A549 (cell line): ENCODE results near the gene USP12. TPM values are rescaled to one million over a fixed set of nuclear protein-coding genes. Genes with fewer than 3 reads are reported as not detected.

Source experiments
- ATAC-seq, 2 experiments: fragments of 200-7000 bp in 1 of 2; fragments of >200 bp in 1 of 2; cut with Nextera tagmentation in 1 of 2; cut with Tn5 transposase in 1 of 2; 3 replicates each; pipeline versions ENCODE4 v1.8.0 to v1.9.1; 2018 to 2020; ENCODE audit warnings: mild to moderate bottlenecking in 1 of 2, moderate library complexity in 1 of 2
- CTCF ChIA-PET: fragments of 300-600 bp; sonication (Branson Sonifier 250); formaldehyde crosslinking; extraction: SDS; loops from one replicate; lab custom pipeline; 2021; ENCODE audit warnings: antibody characterized with exemption, inconsistent platforms; lab: Yijun Ruan, JAX
- POLR2A ChIA-PET: fragments of 350-600 bp; formaldehyde crosslinking; extraction: SDS; loops from one replicate; lab custom pipeline; 2021; ENCODE audit warnings: antibody characterized with exemption, inconsistent platforms; lab: Yijun Ruan, JAX
- DNase-seq, 2 experiments: peaks; one replicate each; pipeline versions ENCODE4 v3.0.0 to v3.0.0-alpha.2; 2011 to 2016; ENCODE audit warnings: low read depth in 1 of 2, low spot score in 1 of 2
- FAIRE-seq: peaks from 2 replicates; lab custom pipeline; 2011; peaks lifted over from hg19 to GRCh38; lab: Jason Lieb, UNC
- H3K27ac ChIP-seq, 2 experiments: fragments of >200 bp; sonication (Bioruptor Twin); formaldehyde crosslinking; 3 replicates each; pipeline ENCODE4 v1.5.1; 2016 to 2017
- H3K4me1 ChIP-seq: fragments of >200 bp; sonication (Bioruptor Twin); formaldehyde crosslinking; 3 replicates; pipeline ENCODE4 v1.6.1; 2016
- H3K4me2 ChIP-seq: fragments of >200 bp; sonication (Bioruptor Twin); formaldehyde crosslinking; 3 replicates; pipeline ENCODE4 v1.6.1; 2016
- H3K4me3 ChIP-seq: fragments of >200 bp; sonication (Bioruptor Twin); formaldehyde crosslinking; 3 replicates; pipeline ENCODE4 v1.5.1; 2016
- H3K9me3 ChIP-seq: fragments of >200 bp; sonication (Bioruptor Twin); formaldehyde crosslinking; 3 replicates; pipeline ENCODE4 v1.6.1; 2016
- BHLHE40 ChIP-seq: IDR thresholded peaks from 2 replicates; pipeline ENCODE4 v1.6.1; 2012; ENCODE audit warnings: low read depth, low read length, inconsistent platforms
- CBX8 ChIP-seq: fragments of 200-600 bp; sonication (generic); IDR thresholded peaks from 2 replicates; pipeline ENCODE4 v1.6.1; 2016
- HEYL ChIP-seq: fragments of 250-450 bp; sonication (Bioruptor Pico); IDR thresholded peaks from 2 replicates; pipeline ENCODE4 v1.8.0; 2021; ENCODE audit warnings: mild to moderate bottlenecking, moderate library complexity
- HOXB5 ChIP-seq: fragments of 250-450 bp; sonication (Bioruptor Pico); IDR thresholded peaks from 2 replicates; pipeline ENCODE4 v1.5.0; 2020; ENCODE audit warnings: mild to moderate bottlenecking, moderate library complexity
- JUNB ChIP-seq: fragments of >200 bp; sonication (Bioruptor Twin); formaldehyde crosslinking; IDR thresholded peaks from 2 replicates; pipeline ENCODE4 v1.6.1; 2016
- KDM5A ChIP-seq: fragments of 200-600 bp; sonication (generic); IDR thresholded peaks from 2 replicates; pipeline ENCODE4 v1.6.1; 2016; ENCODE audit warnings: antibody characterized with exemption, mild to moderate bottlenecking
- MAFK ChIP-seq: fragments of 450-650 bp; IDR thresholded peaks from 2 replicates; pipeline ENCODE4 v1.6.1; 2014; ENCODE audit not compliant: partially characterized antibody
- MAZ ChIP-seq: fragments of 150-350 bp; IDR thresholded peaks from 2 replicates; pipeline ENCODE4 v1.6.1; 2014; ENCODE audit warnings: antibody characterized with exemption, low read depth, low read length, borderline replicate concordance
- MYC ChIP-seq: IDR thresholded peaks from 2 replicates; pipeline ENCODE4 v1.6.1; 2012; ENCODE audit warnings: mild to moderate bottlenecking, inconsistent platforms, low read length, improper control_type of control experiment, borderline replicate concordance
- POLR2A ChIP-seq: IDR thresholded peaks from 2 replicates; pipeline ENCODE4 v1.6.1; 2012; ENCODE audit warnings: mild to moderate bottlenecking, low read length
- POLR2AphosphoS2 ChIP-seq: conservative IDR thresholded peaks from 2 replicates; pipeline ENCODE4 v1.6.1; 2012; ENCODE audit warnings: low read length, improper control_type of control experiment, inconsistent platforms
- RARB ChIP-seq: fragments of 250-450 bp; sonication (Bioruptor Pico); IDR thresholded peaks from 2 replicates; pipeline ENCODE4 v1.8.0; 2021; ENCODE audit warnings: mild to moderate bottlenecking, moderate library complexity
- RCOR1 ChIP-seq: fragments of 150-350 bp; IDR thresholded peaks from 2 replicates; pipeline ENCODE4 v1.6.1; 2014; ENCODE audit warnings: antibody characterized with exemption, low read length, low read depth
- SREBF2 ChIP-seq: fragments of 450-650 bp; IDR thresholded peaks from 2 replicates; pipeline ENCODE4 v1.6.1; 2014; ENCODE audit warnings: mild to moderate bottlenecking, moderate library complexity
- TFCP2L1 ChIP-seq: fragments of 250-450 bp; sonication (Bioruptor Pico); IDR thresholded peaks from 2 replicates; pipeline ENCODE4 v1.5.0; 2021; ENCODE audit warnings: mild to moderate bottlenecking
- TP53 ChIP-seq: fragments of 250-450 bp; sonication (Bioruptor Pico); IDR thresholded peaks from 2 replicates; pipeline ENCODE4 v1.5.0; 2021; ENCODE audit warnings: mild to moderate bottlenecking, moderate library complexity
- ZC3H11A ChIP-seq: fragments of 450-650 bp; IDR thresholded peaks from 2 replicates; pipeline ENCODE4 v1.6.1; 2014; ENCODE audit warnings: antibody characterized with exemption, mild to moderate bottlenecking
- ZFP36 ChIP-seq: fragments of 450-650 bp; IDR thresholded peaks from 2 replicates; pipeline ENCODE4 v1.6.1; 2014; ENCODE audit warnings: borderline replicate concordance; ENCODE audit not compliant: partially characterized antibody
- ZNF302 ChIP-seq: fragments of 250-450 bp; sonication (Bioruptor Pico); IDR thresholded peaks from 2 replicates; pipeline ENCODE4 v1.9.0; 2021; ENCODE audit warnings: inconsistent platforms, mild to moderate bottlenecking, moderate library complexity
- ZSCAN20 ChIP-seq: fragments of 250-450 bp; sonication (Bioruptor Pico); IDR thresholded peaks from 2 replicates; pipeline ENCODE4 v1.8.0; 2022; ENCODE audit warnings: mild to moderate bottlenecking, moderate library complexity
- WGBS: methylation state at CpG from one replicate; pipeline ENCODE4 v1.1.6; 2017; ENCODE audit errors: missing lambda C conversion rate; 5-methylcytosine and 5-hydroxymethylcytosine counted together
- polyA plus RNA-seq, 4 experiments: library from polyadenylated mRNA; depleted of rRNA in 3 of 4; stranded (reverse); fragments of >200 nt; fragmentation: RNase III in 1 of 4; extraction: RNeasy Plus Mini Kit Qiagen cat#74134 plus additional on column Dnase treatment in 1 of 4; gene quantifications; 2 replicates in 3 of 4; 3 replicates in 1 of 4; pipeline ENCODE4 v1.2.3, GENCODE V29; 2011 to 2017
- TF ChIP-seq, protein P1 (sequence below): IDR thresholded peaks from 2 replicates; pipeline ENCODE4 v1.6.1; 2012; ENCODE audit warnings: low read depth, borderline replicate concordance
- TF ChIP-seq, protein P2 (sequence below): fragments of >200 bp; sonication (Bioruptor Twin); formaldehyde crosslinking; IDR thresholded peaks from 2 replicates; pipeline ENCODE4 v1.6.1; 2016
- TF ChIP-seq, protein P3 (sequence below): fragments of 250-450 bp; sonication (Bioruptor Pico); IDR thresholded peaks from 2 replicates; pipeline ENCODE4 v1.5.0; 2020; ENCODE audit warnings: low read depth, mild to moderate bottlenecking, moderate library complexity
- TF ChIP-seq, protein P4 (sequence below): IDR thresholded peaks from 2 replicates; pipeline ENCODE4 v1.6.1; 2012
- TF ChIP-seq, protein P5 (sequence below): fragments of >200 bp; sonication (Bioruptor Twin); formaldehyde crosslinking; IDR thresholded peaks from 3 replicates; pipeline ENCODE4 v1.5.1; 2016
- TF ChIP-seq, protein P6 (sequence below): fragments of 200-600 bp; sonication (generic); IDR thresholded peaks from 2 replicates; pipeline ENCODE4 v1.6.1; 2016; ENCODE audit warnings: antibody characterized with exemption, mild to moderate bottlenecking, moderate library complexity

Gene USP12
- polyA plus RNA-seq, 2 of the 4 experiments (the other 2 are of a cell fraction), result 19.1 to 21.2 TPM

DNA sequence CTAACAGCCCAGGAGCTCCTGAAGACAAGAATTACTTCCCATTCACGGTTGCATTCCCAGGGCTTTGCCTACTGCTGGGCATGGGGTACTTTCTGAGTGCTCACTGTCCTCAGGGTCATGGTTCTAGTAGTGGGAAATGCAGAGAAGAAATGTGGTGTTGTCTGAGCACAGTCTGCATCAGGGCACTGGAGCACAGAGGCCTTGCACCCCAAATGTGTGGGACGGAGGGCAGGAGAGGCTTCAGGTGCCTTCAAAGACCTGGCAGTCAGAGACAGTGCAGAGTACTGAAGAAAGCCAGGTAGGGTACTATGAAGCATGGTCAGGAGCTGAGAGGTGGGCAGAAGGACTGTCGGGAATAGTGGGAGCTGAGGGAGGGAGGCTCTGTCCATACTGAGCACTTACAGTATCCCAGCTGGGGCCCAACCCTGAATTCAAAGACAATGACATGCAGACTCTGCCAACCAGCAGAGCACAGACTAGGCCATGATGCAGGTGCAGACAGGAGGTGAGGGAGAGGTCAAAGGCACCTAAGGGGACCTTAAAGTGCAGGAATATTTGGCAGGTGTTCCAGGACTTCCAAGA is 144.4 kb downstream of the USP12 start:
- WGBS, result 94% methylated on average over 3 of the region's 3 CpGs
- FAIRE-seq (no peak), DNase-seq (no peak), ATAC-seq (no peak)
- H3K4me2 ChIP-seq, result no peak overlapping the region
- TF ChIP-seq JUNB, result no peak
- TF ChIP-seq POLR2AphosphoS2, result no peak
- TF ChIP-seq ZC3H11A, result no peak
- TF ChIP-seq, protein P1, sequence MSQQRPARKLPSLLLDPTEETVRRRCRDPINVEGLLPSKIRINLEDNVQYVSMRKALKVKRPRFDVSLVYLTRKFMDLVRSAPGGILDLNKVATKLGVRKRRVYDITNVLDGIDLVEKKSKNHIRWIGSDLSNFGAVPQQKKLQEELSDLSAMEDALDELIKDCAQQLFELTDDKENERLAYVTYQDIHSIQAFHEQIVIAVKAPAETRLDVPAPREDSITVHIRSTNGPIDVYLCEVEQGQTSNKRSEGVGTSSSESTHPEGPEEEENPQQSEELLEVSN, result no peak
- no peak for TF ChIP-seq KDM5A
- TF ChIP-seq BHLHE40, result no peak
- TF ChIP-seq, protein P2, sequence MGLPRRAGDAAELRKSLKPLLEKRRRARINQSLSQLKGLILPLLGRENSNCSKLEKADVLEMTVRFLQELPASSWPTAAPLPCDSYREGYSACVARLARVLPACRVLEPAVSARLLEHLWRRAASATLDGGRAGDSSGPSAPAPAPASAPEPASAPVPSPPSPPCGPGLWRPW, result no peak
- no peak for TF ChIP-seq RARB (CRISPR knock-in tag)
- H3K27ac ChIP-seq, result no peak overlapping the region
- H3K9me3 ChIP-seq, result no peaks in the 10 kb centered on the region
- no peak overlapping the region for H3K4me3 ChIP-seq
- ChIA-PET POLR2A (no interaction called here), CTCF (interaction anchor here (0.8 to 0.9 kb wide), 2 partner anchors 16 to 55 kb away, joined by 3 read pairs; no protein-coding TSS in a partner anchor)
- H3K4me1 ChIP-seq, result peaks cover 29% of the 10 kb centered on the region

DNA sequence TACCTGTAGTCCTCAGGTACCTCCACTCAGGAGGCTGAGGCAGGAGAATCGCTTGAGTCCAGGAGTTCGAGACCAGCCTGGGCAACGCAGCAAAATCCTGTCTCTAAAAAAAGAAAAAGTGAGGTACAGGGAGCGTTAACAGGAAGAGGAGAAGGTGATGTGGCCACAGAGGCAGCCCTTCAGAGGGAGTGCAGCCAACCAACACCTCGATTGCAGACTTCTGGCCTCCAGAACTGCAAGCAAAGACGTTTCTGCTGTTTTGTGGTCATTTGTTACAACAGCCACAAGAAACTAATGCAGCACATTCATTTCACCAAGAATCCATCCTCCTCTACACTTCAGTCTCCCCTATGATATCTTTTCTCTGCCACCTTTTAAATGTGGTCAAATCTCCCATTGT is 145.2 kb downstream of the USP12 start:
- Histone ChIP-seq H3K27ac (no peak overlapping the region), H3K9me3 (no peaks in the 10 kb centered on the region), H3K4me2 (no peak overlapping the region)
- no peak for ATAC-seq
- TF ChIP-seq POLR2A (no peak), ZNF302 (CRISPR knock-in tag) (no peak), SREBF2 (no peak), MAFK (no peak), MYC (no peak)
- TF ChIP-seq, all 56 proteins: peak for 0
- ChIA-PET CTCF (interaction anchor here (0.8 to 0.9 kb wide), 2 partner anchors 15 to 54 kb away, joined by 3 read pairs; no protein-coding TSS in a partner anchor), POLR2A (no interaction called here)
- Histone ChIP-seq H3K4me3 (no peak overlapping the region), H3K4me1 (peaks cover 36% of the 10 kb centered on the region)
- WGBS, result 82% methylated on average over 6 of the region's 6 CpGs
- DNase-seq, result no peak
- no peak for FAIRE-seq

DNA sequence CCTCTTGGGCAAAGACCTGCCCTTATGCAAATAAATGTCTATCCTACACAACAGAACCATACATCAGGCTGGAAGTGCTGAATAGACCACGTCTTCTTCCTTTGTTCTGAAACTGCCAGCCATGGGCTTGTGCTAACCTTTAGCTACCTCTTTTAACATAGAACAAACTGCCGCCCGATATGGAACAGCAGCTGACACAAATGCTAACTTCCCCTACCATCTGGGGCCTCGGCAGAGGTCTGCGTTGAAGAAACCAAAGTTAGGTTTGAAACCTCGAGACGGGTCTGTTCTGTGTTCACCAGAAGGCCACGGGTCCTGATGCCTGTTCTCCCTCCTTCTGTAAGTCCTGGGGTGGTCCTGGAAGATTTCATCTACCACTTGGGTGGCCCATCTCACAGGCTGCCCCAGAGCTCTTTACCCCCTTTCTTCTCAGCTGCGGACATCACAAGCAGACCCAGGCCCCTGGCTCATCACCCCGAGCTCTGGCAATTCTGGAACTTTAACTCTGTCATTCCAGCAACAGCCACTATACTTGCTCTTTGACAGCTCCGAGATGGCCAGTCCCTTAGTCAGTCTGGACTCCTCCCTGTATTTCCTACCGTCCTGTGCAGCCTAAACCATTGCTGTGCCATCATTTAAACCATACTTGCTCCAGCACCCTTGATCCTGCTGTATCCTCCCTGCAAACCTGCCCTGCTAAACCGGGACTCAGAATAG is 146.7 kb downstream of the USP12 start:
- CTCF ChIA-PET, result interaction anchor here (0.5 to 4.1 kb wide), 2 partner anchors 9 to 39 kb away, joined by 3 to 17 read pairs; no protein-coding TSS in a partner anchor
- peak overlapping the region in 1 of 2 experiments; percentile 60; a peak in 3 of 6 replicates for H3K27ac ChIP-seq
- peaks cover 36% of the 10 kb centered on the region for H3K4me1 ChIP-seq
- no peaks in the 10 kb centered on the region for H3K9me3 ChIP-seq
- H3K4me3 ChIP-seq, result no peak overlapping the region
- no peak for DNase-seq
- peak overlapping the region; percentile 74; the same call in 1 of the 3 replicates for H3K4me2 ChIP-seq
- FAIRE-seq, result no peak
- POLR2A ChIA-PET, result no interaction called here
- 0 out of 6 replicates have a peak, but pooled peaks of 1 of the 2 experiments have one; percentile 8 for ATAC-seq
- WGBS, result 81% methylated on average over 13 of the region's 13 CpGs
- TF ChIP-seq RARB (CRISPR knock-in tag) (no peak), RCOR1 (no peak), TFCP2L1 (CRISPR knock-in tag) (no peak), ZFP36 (no peak), CBX8 (no peak), MAZ (no peak), HOXB5 (CRISPR knock-in tag) (no peak), ZSCAN20 (CRISPR knock-in tag) (no peak), HEYL (CRISPR knock-in tag) (no peak), TP53 (CRISPR knock-in tag) (no peak)
- TF ChIP-seq, protein P3, sequence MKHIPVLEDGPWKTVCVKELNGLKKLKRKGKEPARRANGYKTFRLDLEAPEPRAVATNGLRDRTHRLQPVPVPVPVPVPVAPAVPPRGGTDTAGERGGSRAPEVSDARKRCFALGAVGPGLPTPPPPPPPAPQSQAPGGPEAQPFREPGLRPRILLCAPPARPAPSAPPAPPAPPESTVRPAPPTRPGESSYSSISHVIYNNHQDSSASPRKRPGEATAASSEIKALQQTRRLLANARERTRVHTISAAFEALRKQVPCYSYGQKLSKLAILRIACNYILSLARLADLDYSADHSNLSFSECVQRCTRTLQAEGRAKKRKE, result no peak
- TF ChIP-seq, protein P4, sequence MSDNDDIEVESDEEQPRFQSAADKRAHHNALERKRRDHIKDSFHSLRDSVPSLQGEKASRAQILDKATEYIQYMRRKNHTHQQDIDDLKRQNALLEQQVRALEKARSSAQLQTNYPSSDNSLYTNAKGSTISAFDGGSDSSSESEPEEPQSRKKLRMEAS, result no peak
- TF ChIP-seq, protein P5, sequence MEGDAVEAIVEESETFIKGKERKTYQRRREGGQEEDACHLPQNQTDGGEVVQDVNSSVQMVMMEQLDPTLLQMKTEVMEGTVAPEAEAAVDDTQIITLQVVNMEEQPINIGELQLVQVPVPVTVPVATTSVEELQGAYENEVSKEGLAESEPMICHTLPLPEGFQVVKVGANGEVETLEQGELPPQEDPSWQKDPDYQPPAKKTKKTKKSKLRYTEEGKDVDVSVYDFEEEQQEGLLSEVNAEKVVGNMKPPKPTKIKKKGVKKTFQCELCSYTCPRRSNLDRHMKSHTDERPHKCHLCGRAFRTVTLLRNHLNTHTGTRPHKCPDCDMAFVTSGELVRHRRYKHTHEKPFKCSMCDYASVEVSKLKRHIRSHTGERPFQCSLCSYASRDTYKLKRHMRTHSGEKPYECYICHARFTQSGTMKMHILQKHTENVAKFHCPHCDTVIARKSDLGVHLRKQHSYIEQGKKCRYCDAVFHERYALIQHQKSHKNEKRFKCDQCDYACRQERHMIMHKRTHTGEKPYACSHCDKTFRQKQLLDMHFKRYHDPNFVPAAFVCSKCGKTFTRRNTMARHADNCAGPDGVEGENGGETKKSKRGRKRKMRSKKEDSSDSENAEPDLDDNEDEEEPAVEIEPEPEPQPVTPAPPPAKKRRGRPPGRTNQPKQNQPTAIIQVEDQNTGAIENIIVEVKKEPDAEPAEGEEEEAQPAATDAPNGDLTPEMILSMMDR, result no peak
- TF ChIP-seq, protein P2, result no peak
- TF ChIP-seq, protein P6, sequence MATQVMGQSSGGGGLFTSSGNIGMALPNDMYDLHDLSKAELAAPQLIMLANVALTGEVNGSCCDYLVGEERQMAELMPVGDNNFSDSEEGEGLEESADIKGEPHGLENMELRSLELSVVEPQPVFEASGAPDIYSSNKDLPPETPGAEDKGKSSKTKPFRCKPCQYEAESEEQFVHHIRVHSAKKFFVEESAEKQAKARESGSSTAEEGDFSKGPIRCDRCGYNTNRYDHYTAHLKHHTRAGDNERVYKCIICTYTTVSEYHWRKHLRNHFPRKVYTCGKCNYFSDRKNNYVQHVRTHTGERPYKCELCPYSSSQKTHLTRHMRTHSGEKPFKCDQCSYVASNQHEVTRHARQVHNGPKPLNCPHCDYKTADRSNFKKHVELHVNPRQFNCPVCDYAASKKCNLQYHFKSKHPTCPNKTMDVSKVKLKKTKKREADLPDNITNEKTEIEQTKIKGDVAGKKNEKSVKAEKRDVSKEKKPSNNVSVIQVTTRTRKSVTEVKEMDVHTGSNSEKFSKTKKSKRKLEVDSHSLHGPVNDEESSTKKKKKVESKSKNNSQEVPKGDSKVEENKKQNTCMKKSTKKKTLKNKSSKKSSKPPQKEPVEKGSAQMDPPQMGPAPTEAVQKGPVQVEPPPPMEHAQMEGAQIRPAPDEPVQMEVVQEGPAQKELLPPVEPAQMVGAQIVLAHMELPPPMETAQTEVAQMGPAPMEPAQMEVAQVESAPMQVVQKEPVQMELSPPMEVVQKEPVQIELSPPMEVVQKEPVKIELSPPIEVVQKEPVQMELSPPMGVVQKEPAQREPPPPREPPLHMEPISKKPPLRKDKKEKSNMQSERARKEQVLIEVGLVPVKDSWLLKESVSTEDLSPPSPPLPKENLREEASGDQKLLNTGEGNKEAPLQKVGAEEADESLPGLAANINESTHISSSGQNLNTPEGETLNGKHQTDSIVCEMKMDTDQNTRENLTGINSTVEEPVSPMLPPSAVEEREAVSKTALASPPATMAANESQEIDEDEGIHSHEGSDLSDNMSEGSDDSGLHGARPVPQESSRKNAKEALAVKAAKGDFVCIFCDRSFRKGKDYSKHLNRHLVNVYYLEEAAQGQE, result no peak
